B cell (primary cell): ENCODE data around the gene MAP7D2.

Source experiments
- CTCF ChIP-seq: fragments of 200-600 bp; IDR thresholded peaks from one replicate; pipeline ENCODE4 v1.8.0; 2022; ENCODE audit warnings: antibody characterized with exemption, mild to moderate bottlenecking
- EZH2 ChIP-seq: IDR thresholded peaks from 2 replicates; pipeline ENCODE4 v1.6.1; 2012; ENCODE audit warnings: borderline replicate concordance, low read depth, mild to moderate bottlenecking, moderate library complexity, low read length; ENCODE audit not compliant: insufficient read depth, poor library complexity, severe bottlenecking

- TF ChIP-seq CTCF (no peak), EZH2 (no peak)
These were observed 110.8 kb downstream of the MAP7D2 start for GRCh38 chrX:20005883-20006282.
